GM21367 (cell line): ENCODE data around the gene BACH2.

Experiments
- ATAC-seq: cut with Tn5 transposase; IDR thresholded peaks from one replicate; pipeline ENCODE4 v1.9.1; 2021; ENCODE audit not compliant: unreplicated experiment

BACH2 gene

DNA sequence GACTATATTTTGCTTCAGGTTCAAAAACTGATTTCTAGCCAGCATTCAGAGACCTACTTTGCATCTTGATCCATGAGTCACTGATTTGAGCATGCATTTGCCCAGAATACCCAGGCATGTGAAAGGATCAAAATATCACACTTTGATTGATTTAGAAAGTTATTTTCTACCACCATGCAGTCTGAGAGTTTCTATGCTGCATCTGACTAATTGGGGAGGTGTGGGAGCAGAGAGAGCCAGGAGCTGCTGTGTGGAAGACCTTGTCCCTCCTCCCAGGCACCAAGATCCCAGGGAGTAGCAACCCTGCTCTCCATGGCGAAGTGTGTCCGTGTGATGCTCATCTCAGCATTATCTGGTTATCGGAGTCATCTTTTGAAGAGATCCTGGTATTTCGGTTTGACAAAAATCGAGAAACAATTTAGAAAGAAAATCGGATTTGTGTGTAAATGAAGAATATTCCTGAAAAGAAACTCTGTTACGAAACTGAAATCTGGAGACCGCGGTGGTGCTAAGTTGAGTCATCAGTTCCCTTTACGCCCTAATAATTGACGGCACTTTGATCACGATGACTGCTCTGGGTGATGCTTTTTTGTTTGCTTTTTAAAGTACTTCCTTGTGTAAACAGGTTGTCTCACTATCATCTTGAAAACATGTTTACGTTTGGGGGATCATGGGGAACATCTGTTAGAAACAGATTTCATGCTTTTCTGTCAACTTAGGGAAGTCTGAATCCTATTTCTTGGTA is 193.4 kb downstream of the BACH2 start:
- ATAC-seq, result peak; percentile 55

GRCh38 chr6:90101403-90101802 is 195.2 kb downstream of the BACH2 start:
- no peak for ATAC-seq

GRCh38 chr6:90100059-90100665 is 196.5 kb downstream of the BACH2 start:
- no peak for ATAC-seq

GRCh38 chr6:90098627-90099026 is 198.0 kb downstream of the BACH2 start:
- ATAC-seq, result no peak

DNA sequence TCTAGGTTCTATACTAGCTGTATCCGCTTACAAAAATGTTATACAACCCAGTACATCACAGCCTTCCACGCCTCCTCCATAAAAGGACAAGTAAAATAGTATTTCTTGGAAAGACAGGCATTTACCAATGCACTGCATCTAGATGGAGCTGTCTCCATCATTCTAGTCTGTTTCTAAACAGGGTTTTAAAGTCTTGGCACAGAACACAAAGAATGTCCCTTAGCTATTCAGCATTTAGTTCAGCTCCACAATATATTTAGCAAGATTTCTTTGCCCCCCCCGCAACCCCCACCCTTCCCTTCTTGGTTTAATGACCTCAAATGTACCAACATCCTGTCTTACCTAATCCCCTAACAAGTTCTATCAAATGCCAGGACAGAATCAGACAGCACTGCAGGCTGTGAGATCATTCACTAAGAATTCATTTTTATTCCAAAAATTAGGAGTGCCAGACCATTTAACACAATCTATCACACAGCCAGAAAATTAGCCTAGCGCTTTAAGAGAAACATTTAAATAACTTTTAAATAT is 198.6 kb downstream of the BACH2 start:
- ATAC-seq, result no peak

DNA sequence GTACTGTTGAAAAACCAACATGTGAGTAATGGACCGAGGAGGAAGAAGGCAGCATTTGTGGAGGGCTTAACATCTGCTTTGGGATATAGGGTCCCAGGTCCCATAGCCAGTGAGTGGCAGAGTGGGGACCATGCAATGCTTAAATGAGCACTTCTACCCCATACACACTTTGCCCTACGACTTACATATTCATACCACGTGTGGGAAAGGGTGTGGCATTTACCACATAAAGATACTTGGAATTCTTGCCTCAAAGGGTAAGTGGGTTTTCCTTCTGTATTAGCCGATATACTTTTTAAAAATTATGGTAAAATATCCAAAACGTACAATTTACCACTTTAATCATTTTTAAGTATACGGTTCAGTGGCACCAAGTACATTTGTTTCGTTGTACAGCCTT is 199.3 kb downstream of the BACH2 start:
- no peak for ATAC-seq

- ATAC-seq, result no peak
These were observed 199.8 kb downstream of the BACH2 start for GRCh38 chr6:90096818-90097217.

DNA sequence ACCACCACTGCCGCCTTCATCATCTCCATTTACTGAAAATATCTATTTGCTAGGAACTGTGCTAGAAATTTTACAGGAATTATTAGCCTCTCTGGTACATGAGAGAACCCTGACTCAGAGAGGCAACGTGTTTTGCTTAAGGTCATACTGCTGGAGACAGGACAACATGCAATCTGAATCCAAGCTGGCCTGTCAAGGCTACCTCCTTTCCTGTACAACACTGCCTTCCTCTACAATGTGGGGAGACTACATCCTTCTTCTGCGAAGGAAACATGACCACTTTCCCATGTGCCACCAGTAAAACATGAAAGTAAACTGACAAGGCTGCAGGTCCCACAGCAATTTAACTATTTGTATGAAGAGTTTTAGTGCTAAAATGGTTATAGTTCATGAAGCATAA is 200.9 kb downstream of the BACH2 start:
- ATAC-seq, result no peak

DNA sequence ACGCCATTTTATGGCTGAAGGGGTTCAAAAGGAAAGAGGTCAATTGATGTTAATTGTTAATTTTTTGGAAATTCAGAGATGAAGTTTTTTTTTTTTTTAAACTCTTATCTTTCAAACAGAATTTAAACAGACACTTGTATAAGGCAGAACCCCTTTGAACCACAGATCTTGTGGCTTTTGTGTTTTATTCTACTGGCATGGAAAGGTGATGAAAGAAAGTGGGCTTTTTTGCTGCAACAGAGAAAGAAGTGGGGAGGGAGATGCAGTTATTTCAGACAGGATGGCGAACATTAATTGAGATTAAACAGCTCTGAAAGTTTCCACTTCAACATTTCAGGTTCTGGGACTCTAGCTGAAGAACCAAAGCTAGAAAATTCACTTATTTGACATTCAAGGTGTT is 201.5 kb downstream of the BACH2 start:
- ATAC-seq, result no peak

- no peak for ATAC-seq
These were observed 203.0 kb downstream of the BACH2 start for GRCh38 chr6:90093558-90094073.

- ATAC-seq, result no peak
These were observed 205.8 kb downstream of the BACH2 start for GRCh38 chr6:90090866-90091265.

- ATAC-seq, result no peak
These were observed 208.6 kb downstream of the BACH2 start for GRCh38 chr6:90088009-90088408.

- ATAC-seq, result no peak
These were observed 209.4 kb downstream of the BACH2 start for GRCh38 chr6:90087106-90087833.

DNA sequence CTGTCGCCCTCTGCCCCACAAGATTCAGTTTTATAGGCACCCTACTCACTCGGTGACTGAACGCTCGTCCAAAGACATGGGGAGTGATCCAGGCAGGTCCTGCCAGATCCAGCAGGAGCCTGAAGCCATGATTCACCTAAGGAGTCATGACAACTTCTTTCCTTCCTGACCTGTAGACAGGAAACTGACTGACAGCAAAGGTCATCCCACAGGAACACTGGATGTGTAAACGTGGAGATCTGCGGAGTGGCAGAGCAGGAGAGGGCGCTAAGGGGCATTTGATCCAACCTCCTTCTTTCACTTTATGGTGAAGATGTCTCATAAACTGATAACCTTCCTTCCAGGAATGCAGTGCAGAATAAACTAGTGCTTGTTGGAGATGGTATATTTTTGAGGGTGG is 210.1 kb downstream of the BACH2 start:
- no peak for ATAC-seq

DNA sequence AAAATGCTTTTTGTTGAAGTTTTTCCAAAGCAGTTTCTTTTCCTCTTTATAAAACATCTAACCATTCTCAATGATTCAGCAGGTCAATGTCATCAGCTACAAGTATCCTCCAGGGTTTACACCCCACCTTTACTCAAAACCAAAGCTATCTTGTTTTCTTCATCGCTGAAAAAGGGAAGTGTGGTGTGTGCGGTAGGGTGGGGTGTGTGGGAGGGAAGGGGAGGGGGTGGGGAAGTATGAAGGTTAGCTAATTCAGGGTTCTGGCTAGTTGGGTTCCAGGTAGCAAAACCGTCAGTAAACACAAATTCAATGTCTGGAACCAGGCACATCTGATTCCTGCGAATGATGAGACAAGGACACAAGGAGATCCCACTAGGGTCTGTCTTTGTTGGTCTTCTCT is 212.8 kb downstream of the BACH2 start:
- peak; percentile 66 for ATAC-seq

GRCh38 chr6:90082847-90083246 is 213.8 kb downstream of the BACH2 start:
- ATAC-seq, result no peak

- ATAC-seq, result peak; percentile 57
These were observed 215.7 kb downstream of the BACH2 start for GRCh38 chr6:90080876-90081481.

GRCh38 chr6:90079560-90080490 is 216.8 kb downstream of the BACH2 start:
- no peak for ATAC-seq

GRCh38 chr6:90078513-90079289 is 217.9 kb downstream of the BACH2 start:
- no peak for ATAC-seq
